Left hindlimb (tissue), 1 donor: ENCODE results near the gene A1BG.

ENCODE experiments used
- DNase-seq: peaks from one replicate; pipeline ENCODE4 v3.0.0-alpha.2; 2018

Gene A1BG

GRCh38 chr19:58352760-58353671, at the start of gene A1BG:
Gene A1BG (minus strand): TSS chr19:58353492. CDS start chr19:58353437, 55 bp downstream.
- peak; percentile 26 for DNase-seq

GRCh38 chr19:58401840-58402421, 48.6 kb upstream of the A1BG start:
- no peak for DNase-seq

GRCh38 chr19:58400916-58401839, 47.9 kb upstream of the A1BG start:
- DNase-seq, result peak; percentile 99

- no peak for DNase-seq
Measured at GRCh38 chr19:58400316-58400915, 47.1 kb upstream of the A1BG start.

GRCh38 chr19:58399903-58400302, 46.6 kb upstream of the A1BG start:
- no peak for DNase-seq

GRCh38 chr19:58398545-58398944, 45.3 kb upstream of the A1BG start:
- no peak for DNase-seq

GRCh38 chr19:58398087-58398486, 44.8 kb upstream of the A1BG start:
- DNase-seq, result no peak

GRCh38 chr19:58397533-58398037, 44.3 kb upstream of the A1BG start:
- no peak for DNase-seq

- no peak for DNase-seq
Measured at GRCh38 chr19:58396691-58397532, 43.6 kb upstream of the A1BG start.

GRCh38 chr19:58395979-58396627, 42.8 kb upstream of the A1BG start:
- peak; percentile 32 for DNase-seq

GRCh38 chr19:58395220-58395978, 42.1 kb upstream of the A1BG start, which contains the start of gene RNF225:
Gene RNF225 (plus strand): TSS chr19:58395656. CDS start chr19:58396090, 434 bp downstream.
- DNase-seq, result peak; percentile 34

GRCh38 chr19:58394821-58395219, 41.5 kb upstream of the A1BG start:
- no peak for DNase-seq

- DNase-seq, result no peak
Measured at GRCh38 chr19:58393725-58394033, 40.4 kb upstream of the A1BG start.

- DNase-seq, result no peak
Measured at GRCh38 chr19:58392945-58393724, 39.8 kb upstream of the A1BG start.

GRCh38 chr19:58388175-58388526, 34.9 kb upstream of the A1BG start:
- DNase-seq, result no peak

GRCh38 chr19:58387338-58388174, 34.3 kb upstream of the A1BG start:
- no peak for DNase-seq

- DNase-seq, result peak; percentile 97
Measured at GRCh38 chr19:58386576-58387337, 33.5 kb upstream of the A1BG start, which contains the start of gene RPS5. Gene RPS5 (plus strand): TSS chr19:58387269. CDS start chr19:58388138, 869 bp downstream.
